HL-60 (cell line): Measurements from ENCODE around the gene CCDC154.
"Not testable (repeated sequence)": the region's sequence is repeated elsewhere in the genome, so short reads cannot be mapped to it uniquely, and the experiment has no call there.

Experiments used
- DNase-seq, 2 experiments: peaks; one replicate each; pipeline ENCODE4 v3.0.0-alpha.2; 2010 to 2020; ENCODE audit warnings: low read depth in 1 of 2, low spot score in 1 of 2
- H3K27ac ChIP-seq: fragments of 250-450 bp; sonication (Bioruptor Pico); replicated peaks from 2 replicates; pipeline ENCODE4 v1.5.1; 2020; ENCODE audit warnings: mild to moderate bottlenecking, moderate library complexity
- H3K27me3 ChIP-seq: fragments of 250-450 bp; sonication (Bioruptor Pico); 2 replicates; pipeline ENCODE4 v1.5.1; 2021; ENCODE audit warnings: mild to moderate bottlenecking, moderate library complexity; ENCODE audit not compliant: insufficient read depth, poor library complexity, severe bottlenecking
- H3K4me3 ChIP-seq: replicated peaks from 2 replicates; pipeline ENCODE4 v1.5.1; 2011; ENCODE audit warnings: mild to moderate bottlenecking, control low read depth, low read length; ENCODE audit not compliant: insufficient read depth
- GABPA ChIP-seq: IDR thresholded peaks from 2 replicates; pipeline ENCODE4 v1.6.1; 2012; ENCODE audit warnings: low read depth
- POLR2AphosphoS5 ChIP-seq: IDR thresholded peaks from 2 replicates; pipeline ENCODE4 v1.6.1; 2012; ENCODE audit warnings: low read depth
- SPI1 ChIP-seq: IDR thresholded peaks from 2 replicates; pipeline ENCODE4 v1.6.1; 2012; ENCODE audit warnings: low read depth, mild to moderate bottlenecking, borderline replicate concordance
- TF ChIP-seq, protein P1 (sequence below): IDR thresholded peaks from 2 replicates; pipeline ENCODE4 v1.6.1; 2012; ENCODE audit warnings: low read depth; ENCODE audit not compliant: insufficient replicate concordance
- TF ChIP-seq, protein P2 (sequence below): IDR thresholded peaks from one replicate; pipeline ENCODE4 v1.5.1; 2011; ENCODE audit warnings: low read length, control low read depth, inconsistent platforms; ENCODE audit not compliant: insufficient read depth

The CCDC154 gene

DNA sequence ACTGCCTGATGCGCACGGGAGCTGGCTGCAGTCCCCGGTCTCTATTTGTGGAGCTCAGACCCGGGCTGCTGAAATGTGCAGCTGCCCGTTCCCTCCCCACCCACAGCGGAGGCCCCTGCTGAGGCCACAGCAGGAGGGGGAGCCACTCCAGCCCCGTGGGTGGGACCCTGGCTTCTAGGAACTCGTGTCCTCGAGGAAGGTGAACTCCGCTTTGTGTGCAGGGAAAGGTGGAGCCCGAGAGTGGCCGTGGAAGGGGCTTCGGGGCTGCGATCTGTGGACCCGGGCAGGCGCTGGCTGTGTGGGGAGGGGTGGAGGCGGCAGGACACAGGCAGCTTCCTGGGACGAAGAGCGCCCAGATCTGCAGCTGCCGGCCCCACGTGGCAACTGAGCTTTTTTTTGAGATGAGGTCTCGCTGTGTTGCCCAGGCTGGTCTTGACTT lies 2.9 kb downstream of the CCDC154 start:
- TF ChIP-seq, protein P1, sequence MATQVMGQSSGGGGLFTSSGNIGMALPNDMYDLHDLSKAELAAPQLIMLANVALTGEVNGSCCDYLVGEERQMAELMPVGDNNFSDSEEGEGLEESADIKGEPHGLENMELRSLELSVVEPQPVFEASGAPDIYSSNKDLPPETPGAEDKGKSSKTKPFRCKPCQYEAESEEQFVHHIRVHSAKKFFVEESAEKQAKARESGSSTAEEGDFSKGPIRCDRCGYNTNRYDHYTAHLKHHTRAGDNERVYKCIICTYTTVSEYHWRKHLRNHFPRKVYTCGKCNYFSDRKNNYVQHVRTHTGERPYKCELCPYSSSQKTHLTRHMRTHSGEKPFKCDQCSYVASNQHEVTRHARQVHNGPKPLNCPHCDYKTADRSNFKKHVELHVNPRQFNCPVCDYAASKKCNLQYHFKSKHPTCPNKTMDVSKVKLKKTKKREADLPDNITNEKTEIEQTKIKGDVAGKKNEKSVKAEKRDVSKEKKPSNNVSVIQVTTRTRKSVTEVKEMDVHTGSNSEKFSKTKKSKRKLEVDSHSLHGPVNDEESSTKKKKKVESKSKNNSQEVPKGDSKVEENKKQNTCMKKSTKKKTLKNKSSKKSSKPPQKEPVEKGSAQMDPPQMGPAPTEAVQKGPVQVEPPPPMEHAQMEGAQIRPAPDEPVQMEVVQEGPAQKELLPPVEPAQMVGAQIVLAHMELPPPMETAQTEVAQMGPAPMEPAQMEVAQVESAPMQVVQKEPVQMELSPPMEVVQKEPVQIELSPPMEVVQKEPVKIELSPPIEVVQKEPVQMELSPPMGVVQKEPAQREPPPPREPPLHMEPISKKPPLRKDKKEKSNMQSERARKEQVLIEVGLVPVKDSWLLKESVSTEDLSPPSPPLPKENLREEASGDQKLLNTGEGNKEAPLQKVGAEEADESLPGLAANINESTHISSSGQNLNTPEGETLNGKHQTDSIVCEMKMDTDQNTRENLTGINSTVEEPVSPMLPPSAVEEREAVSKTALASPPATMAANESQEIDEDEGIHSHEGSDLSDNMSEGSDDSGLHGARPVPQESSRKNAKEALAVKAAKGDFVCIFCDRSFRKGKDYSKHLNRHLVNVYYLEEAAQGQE, result no peak
- TF ChIP-seq SPI1, result no peak
- TF ChIP-seq GABPA, result no peak
- TF ChIP-seq, protein P2, sequence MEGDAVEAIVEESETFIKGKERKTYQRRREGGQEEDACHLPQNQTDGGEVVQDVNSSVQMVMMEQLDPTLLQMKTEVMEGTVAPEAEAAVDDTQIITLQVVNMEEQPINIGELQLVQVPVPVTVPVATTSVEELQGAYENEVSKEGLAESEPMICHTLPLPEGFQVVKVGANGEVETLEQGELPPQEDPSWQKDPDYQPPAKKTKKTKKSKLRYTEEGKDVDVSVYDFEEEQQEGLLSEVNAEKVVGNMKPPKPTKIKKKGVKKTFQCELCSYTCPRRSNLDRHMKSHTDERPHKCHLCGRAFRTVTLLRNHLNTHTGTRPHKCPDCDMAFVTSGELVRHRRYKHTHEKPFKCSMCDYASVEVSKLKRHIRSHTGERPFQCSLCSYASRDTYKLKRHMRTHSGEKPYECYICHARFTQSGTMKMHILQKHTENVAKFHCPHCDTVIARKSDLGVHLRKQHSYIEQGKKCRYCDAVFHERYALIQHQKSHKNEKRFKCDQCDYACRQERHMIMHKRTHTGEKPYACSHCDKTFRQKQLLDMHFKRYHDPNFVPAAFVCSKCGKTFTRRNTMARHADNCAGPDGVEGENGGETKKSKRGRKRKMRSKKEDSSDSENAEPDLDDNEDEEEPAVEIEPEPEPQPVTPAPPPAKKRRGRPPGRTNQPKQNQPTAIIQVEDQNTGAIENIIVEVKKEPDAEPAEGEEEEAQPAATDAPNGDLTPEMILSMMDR, result no peak
- no peak for TF ChIP-seq POLR2AphosphoS5
- H3K4me3 ChIP-seq, result no peak overlapping the region
- H3K27ac ChIP-seq, result no peak overlapping the region
- no peaks in the 10 kb centered on the region for H3K27me3 ChIP-seq
- DNase-seq, result no peak

DNA sequence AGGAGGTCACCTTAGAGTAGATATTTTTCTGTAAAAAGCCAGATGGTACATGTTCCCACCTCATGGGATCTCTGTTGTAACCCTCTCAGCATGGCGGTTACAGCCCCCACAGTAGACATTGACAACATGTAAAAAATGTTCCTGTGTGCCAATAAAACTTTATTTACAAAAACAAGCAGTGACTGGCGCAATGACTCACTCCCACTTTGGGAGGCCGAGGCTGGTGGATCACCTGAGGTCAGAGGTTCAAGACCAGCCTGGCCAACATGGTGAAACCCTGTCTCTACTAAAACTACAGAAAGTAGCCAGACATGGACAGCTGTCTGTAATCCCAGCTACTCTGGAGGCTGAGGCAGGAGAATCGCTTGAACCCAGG lies 4.7 kb downstream of the CCDC154 start:
- H3K27ac ChIP-seq, DNase-seq, H3K4me3 ChIP-seq, H3K27me3 ChIP-seq: not testable (repeated sequence)

DNA sequence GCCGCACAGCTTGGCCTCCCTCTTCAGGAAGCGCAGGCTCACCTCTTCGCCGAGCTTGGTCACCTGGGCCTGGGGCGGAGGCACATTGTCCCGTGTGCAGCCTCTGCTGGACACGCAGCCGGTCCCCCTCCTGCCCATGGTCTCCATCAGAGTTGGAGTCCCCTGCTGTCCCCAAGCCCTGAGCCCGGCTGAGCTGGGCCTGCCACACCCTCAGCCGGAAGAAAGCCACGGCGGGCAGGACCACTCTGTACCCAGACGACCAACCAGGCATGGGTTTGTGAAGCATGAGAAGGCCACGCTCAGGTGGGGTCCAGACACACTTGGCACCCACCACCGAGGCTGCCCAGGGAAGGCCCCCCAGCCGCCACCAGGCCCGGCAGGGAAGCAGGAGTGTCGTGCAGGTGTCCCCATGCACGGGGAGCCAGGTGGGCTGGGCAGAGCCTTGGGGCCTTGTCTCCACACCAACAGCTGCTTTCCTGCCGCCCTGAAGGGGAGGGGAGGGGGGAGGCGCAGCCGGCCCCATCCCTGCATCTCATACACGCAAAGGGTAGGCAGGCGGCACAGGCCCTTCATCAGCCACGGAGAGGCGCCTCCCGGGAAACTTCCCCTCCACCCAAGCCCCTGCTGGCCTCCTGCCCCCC lies 5.2 kb downstream of the CCDC154 start:
- DNase-seq, result no peak
- H3K4me3 ChIP-seq, result no peak overlapping the region
- H3K27me3 ChIP-seq, result no peaks in the 10 kb centered on the region
- TF ChIP-seq, protein P2, result no peak
- TF ChIP-seq POLR2AphosphoS5 (no peak), GABPA (no peak), SPI1 (no peak)
- TF ChIP-seq, protein P1, result no peak
- no peak overlapping the region for H3K27ac ChIP-seq

DNA sequence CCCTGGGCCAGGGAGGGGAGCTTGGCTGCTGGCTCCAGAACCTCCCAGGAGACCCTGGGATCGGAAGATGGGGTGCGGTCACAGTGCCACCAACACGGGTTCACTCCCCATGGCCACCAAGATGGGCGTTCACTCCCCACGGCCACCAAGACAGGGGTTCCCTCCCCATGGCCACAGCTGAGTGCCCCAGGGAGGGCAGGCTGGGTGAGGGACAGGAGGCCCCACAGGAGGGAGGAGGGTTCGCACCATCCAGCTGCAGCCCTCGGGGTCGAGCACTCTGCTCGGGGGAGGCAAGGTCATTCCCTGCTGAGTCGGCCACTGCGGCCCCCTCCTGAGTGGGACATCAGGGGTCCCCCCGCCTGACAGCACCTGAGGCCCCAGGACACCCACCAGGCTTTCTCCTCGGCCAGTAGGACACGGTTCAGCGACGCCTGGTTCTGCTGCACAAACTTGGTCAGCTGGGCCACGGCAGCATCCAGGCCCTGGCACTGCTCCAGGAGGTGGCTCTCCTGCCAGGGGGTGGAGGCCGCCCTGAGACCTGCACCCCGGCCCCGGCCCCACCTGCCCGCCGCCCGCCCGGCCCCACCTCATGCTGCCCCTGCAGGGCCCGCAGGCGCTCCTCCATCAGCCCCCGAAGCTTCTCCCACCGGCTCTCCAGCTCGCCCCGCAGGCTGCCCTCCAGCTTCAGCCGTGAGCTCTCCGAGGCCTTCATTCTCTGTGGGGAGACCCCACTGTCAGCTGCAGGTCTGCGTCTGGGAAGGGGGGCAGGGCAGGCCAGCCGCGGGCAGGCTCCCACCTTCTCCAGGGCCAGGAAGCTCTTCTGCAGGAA lies 5.9 kb downstream of the CCDC154 start:
- H3K27me3 ChIP-seq, result no peaks in the 10 kb centered on the region
- TF ChIP-seq SPI1 (no peak), POLR2AphosphoS5 (no peak), GABPA (no peak)
- TF ChIP-seq, protein P2, result no peak
- TF ChIP-seq, protein P1, result no peak
- DNase-seq, result no peak
- H3K27ac ChIP-seq, result no peak overlapping the region
- no peak overlapping the region for H3K4me3 ChIP-seq
